A549 (cell line): ENCODE measurements around the gene EBF3. TPM values are rescaled to one million over a fixed set of nuclear protein-coding genes. Genes with fewer than 3 reads are reported as not detected.

ENCODE experiments used
- ATAC-seq, 2 experiments: fragments of 200-7000 bp in 1 of 2; fragments of >200 bp in 1 of 2; cut with Nextera tagmentation in 1 of 2; cut with Tn5 transposase in 1 of 2; 3 replicates each; pipeline versions ENCODE4 v1.8.0 to v1.9.1; 2018 to 2020; ENCODE audit warnings: mild to moderate bottlenecking in 1 of 2, moderate library complexity in 1 of 2
- CTCF ChIA-PET: fragments of 300-600 bp; sonication (Branson Sonifier 250); formaldehyde crosslinking; extraction: SDS; loops from one replicate; lab custom pipeline; 2021; ENCODE audit warnings: antibody characterized with exemption, inconsistent platforms; lab: Yijun Ruan, JAX
- POLR2A ChIA-PET: fragments of 350-600 bp; formaldehyde crosslinking; extraction: SDS; loops from one replicate; lab custom pipeline; 2021; ENCODE audit warnings: antibody characterized with exemption, inconsistent platforms; lab: Yijun Ruan, JAX
- DNase-seq, 2 experiments: peaks; one replicate each; pipeline versions ENCODE4 v3.0.0 to v3.0.0-alpha.2; 2011 to 2016; ENCODE audit warnings: low read depth in 1 of 2, low spot score in 1 of 2
- FAIRE-seq: peaks from 2 replicates; lab custom pipeline; 2011; peaks lifted over from hg19 to GRCh38; lab: Jason Lieb, UNC
- H3K27ac ChIP-seq, 2 experiments: fragments of >200 bp; sonication (Bioruptor Twin); formaldehyde crosslinking; 3 replicates each; pipeline ENCODE4 v1.5.1; 2016 to 2017
- H3K4me1 ChIP-seq: fragments of >200 bp; sonication (Bioruptor Twin); formaldehyde crosslinking; 3 replicates; pipeline ENCODE4 v1.6.1; 2016
- H3K4me2 ChIP-seq: fragments of >200 bp; sonication (Bioruptor Twin); formaldehyde crosslinking; 3 replicates; pipeline ENCODE4 v1.6.1; 2016
- H3K4me3 ChIP-seq: fragments of >200 bp; sonication (Bioruptor Twin); formaldehyde crosslinking; 3 replicates; pipeline ENCODE4 v1.5.1; 2016
- H3K9me3 ChIP-seq: fragments of >200 bp; sonication (Bioruptor Twin); formaldehyde crosslinking; 3 replicates; pipeline ENCODE4 v1.6.1; 2016
- ATOH8 ChIP-seq: fragments of 250-450 bp; sonication (Bioruptor Pico); IDR thresholded peaks from 2 replicates; pipeline ENCODE4 v1.5.0; 2020; ENCODE audit warnings: low read depth, mild to moderate bottlenecking, moderate library complexity
- BHLHE40 ChIP-seq: IDR thresholded peaks from 2 replicates; pipeline ENCODE4 v1.6.1; 2012; ENCODE audit warnings: low read depth, low read length, inconsistent platforms
- CHD4 ChIP-seq: fragments of 200-600 bp; sonication (generic); IDR thresholded peaks from 2 replicates; pipeline ENCODE4 v1.6.1; 2016; ENCODE audit warnings: antibody characterized with exemption, mild to moderate bottlenecking, borderline replicate concordance
- CTCF ChIP-seq: fragments of >200 bp; sonication (Bioruptor Twin); formaldehyde crosslinking; IDR thresholded peaks from 3 replicates; pipeline ENCODE4 v1.5.1; 2016
- E2F6 ChIP-seq: IDR thresholded peaks from 2 replicates; pipeline ENCODE4 v1.6.1; 2012; ENCODE audit warnings: low read depth, borderline replicate concordance
- EHF ChIP-seq: fragments of 250-450 bp; sonication (Bioruptor Pico); IDR thresholded peaks from 2 replicates; pipeline ENCODE4 v1.5.0; 2020; ENCODE audit warnings: mild to moderate bottlenecking
- ELK1 ChIP-seq: fragments of 150-350 bp; IDR thresholded peaks from 2 replicates; pipeline ENCODE4 v1.6.1; 2014; ENCODE audit warnings: low read depth, mild to moderate bottlenecking, low read length
- FOSB ChIP-seq: fragments of 250-450 bp; sonication (Bioruptor Pico); IDR thresholded peaks from 2 replicates; pipeline ENCODE4 v1.5.0; 2020; ENCODE audit warnings: mild to moderate bottlenecking, moderate library complexity
- HOXA7 ChIP-seq: fragments of 250-450 bp; sonication (Bioruptor Pico); IDR thresholded peaks from 2 replicates; pipeline ENCODE4 v1.5.0; 2020; ENCODE audit warnings: mild to moderate bottlenecking, moderate library complexity
- HOXB13 ChIP-seq: fragments of 250-450 bp; sonication (Bioruptor Pico); IDR thresholded peaks from 2 replicates; pipeline ENCODE4 v1.5.0; 2020; ENCODE audit warnings: low read depth, mild to moderate bottlenecking, moderate library complexity
- HOXB5 ChIP-seq: fragments of 250-450 bp; sonication (Bioruptor Pico); IDR thresholded peaks from 2 replicates; pipeline ENCODE4 v1.5.0; 2020; ENCODE audit warnings: mild to moderate bottlenecking, moderate library complexity
- JUNB ChIP-seq: fragments of >200 bp; sonication (Bioruptor Twin); formaldehyde crosslinking; IDR thresholded peaks from 2 replicates; pipeline ENCODE4 v1.6.1; 2016
- KDM5A ChIP-seq: fragments of 200-600 bp; sonication (generic); IDR thresholded peaks from 2 replicates; pipeline ENCODE4 v1.6.1; 2016; ENCODE audit warnings: antibody characterized with exemption, mild to moderate bottlenecking
- MYC ChIP-seq: IDR thresholded peaks from 2 replicates; pipeline ENCODE4 v1.6.1; 2012; ENCODE audit warnings: mild to moderate bottlenecking, inconsistent platforms, low read length, improper control_type of control experiment, borderline replicate concordance
- NFE2L2 ChIP-seq: fragments of 150-350 bp; conservative IDR thresholded peaks from 2 replicates; pipeline ENCODE4 v1.6.1; 2014; ENCODE audit warnings: low read length
- POLR2A ChIP-seq: IDR thresholded peaks from 2 replicates; pipeline ENCODE4 v1.6.1; 2012; ENCODE audit warnings: mild to moderate bottlenecking, low read length
- POLR2AphosphoS2 ChIP-seq: conservative IDR thresholded peaks from 2 replicates; pipeline ENCODE4 v1.6.1; 2012; ENCODE audit warnings: low read length, improper control_type of control experiment, inconsistent platforms
- RAD21 ChIP-seq, 2 experiments: fragments of >200 bp in 1 of 2; sonication (Bioruptor Twin) in 1 of 2; formaldehyde crosslinking in 1 of 2; IDR thresholded peaks in 1 of 2; conservative IDR thresholded peaks in 1 of 2; 2 replicates in 1 of 2; 3 replicates in 1 of 2; pipeline ENCODE4 v1.6.1; 2012 to 2018; ENCODE audit warnings: inconsistent platforms in 1 of 2
- RFX5 ChIP-seq: fragments of 450-650 bp; IDR thresholded peaks from 2 replicates; pipeline ENCODE4 v1.7.1; 2014; ENCODE audit warnings: antibody characterized with exemption, mild to moderate bottlenecking, moderate library complexity
- RNF2 ChIP-seq: fragments of 200-600 bp; sonication (generic); IDR thresholded peaks from 2 replicates; pipeline ENCODE4 v1.6.1; 2016; ENCODE audit warnings: low read depth, mild to moderate bottlenecking, antibody characterized with exemption, moderate library complexity, borderline replicate concordance
- TFCP2L1 ChIP-seq: fragments of 250-450 bp; sonication (Bioruptor Pico); IDR thresholded peaks from 2 replicates; pipeline ENCODE4 v1.5.0; 2021; ENCODE audit warnings: mild to moderate bottlenecking
- USF2 ChIP-seq: fragments of 450-650 bp; IDR thresholded peaks from 2 replicates; pipeline ENCODE4 v1.6.1; 2014; ENCODE audit warnings: antibody characterized with exemption
- WGBS: methylation state at CpG from one replicate; pipeline ENCODE4 v1.1.6; 2017; ENCODE audit errors: missing lambda C conversion rate; 5-methylcytosine and 5-hydroxymethylcytosine counted together
- polyA plus RNA-seq, 4 experiments: library from polyadenylated mRNA; depleted of rRNA in 3 of 4; stranded (reverse); fragments of >200 nt; fragmentation: RNase III in 1 of 4; extraction: RNeasy Plus Mini Kit Qiagen cat#74134 plus additional on column Dnase treatment in 1 of 4; gene quantifications; 2 replicates in 3 of 4; 3 replicates in 1 of 4; pipeline ENCODE4 v1.2.3, GENCODE V29; 2011 to 2017
- TF ChIP-seq, protein P1 (sequence below): IDR thresholded peaks from 2 replicates; pipeline ENCODE4 v1.6.1; 2012
- TF ChIP-seq, protein P2 (sequence below): fragments of 200-600 bp; sonication (generic); IDR thresholded peaks from 2 replicates; pipeline ENCODE4 v1.6.1; 2016; ENCODE audit warnings: antibody characterized with exemption, mild to moderate bottlenecking, moderate library complexity

The EBF3 gene
- polyA plus RNA-seq, 2 of the 4 experiments (the other 2 are of a cell fraction) = 0.12 TPM; not detected in 1

DNA sequence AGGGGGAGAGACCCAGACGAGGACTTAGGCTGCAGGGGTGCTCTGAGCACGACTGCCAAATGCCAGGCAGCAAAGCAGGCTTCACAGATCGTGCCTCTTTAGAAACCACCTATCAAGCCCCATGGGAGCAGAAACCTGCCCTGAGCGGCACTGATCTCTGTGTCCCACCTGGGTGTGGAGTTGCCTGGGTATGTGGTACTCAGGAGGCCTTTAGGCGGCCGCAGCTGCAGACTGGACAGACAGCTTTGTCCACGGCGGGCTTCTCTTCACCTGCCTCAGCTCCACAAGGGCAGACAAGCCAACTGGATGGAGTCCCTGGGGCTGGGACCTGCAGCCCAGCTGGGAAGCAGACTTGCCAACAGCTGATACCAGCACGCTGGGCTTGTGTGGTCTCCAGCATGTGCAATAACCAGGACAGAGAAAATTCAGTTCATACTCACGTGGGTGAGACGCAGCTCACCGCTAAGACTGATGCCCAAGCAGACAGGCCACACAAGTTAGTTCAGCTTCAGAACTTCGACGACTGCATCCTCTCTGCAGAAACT lies 163.2 kb downstream of the EBF3 start:
- Histone ChIP-seq H3K4me2 (no peak overlapping the region), H3K4me3 (no peak overlapping the region), H3K9me3 (peaks cover 4% of the 10 kb centered on the region; the same call in 1 of the 3 replicates), H3K4me1 (no peaks in the 10 kb centered on the region)
- FAIRE-seq = no peak
- no peak for TF ChIP-seq JUNB
- TF ChIP-seq KDM5A = no peak
- no peak for TF ChIP-seq HOXB13 (CRISPR knock-in tag)
- no peak for TF ChIP-seq BHLHE40
- TF ChIP-seq, all 56 proteins: peak for 0
- POLR2A ChIA-PET = no interaction called here
- no peak overlapping the region for H3K27ac ChIP-seq
- DNase-seq (no peak), ATAC-seq (peak in 1 of 2 experiments; percentile 19; a peak in 1 of 6 replicates)
- 4% methylated on average over 13 of the region's 14 CpGs for WGBS
- CTCF ChIA-PET = no interaction called here

GRCh38 chr10:129799942-129800341 lies 164.1 kb downstream of the EBF3 start:
- POLR2A ChIA-PET = no interaction called here
- Histone ChIP-seq H3K9me3 (peaks cover 4% of the 10 kb centered on the region; the same call in 1 of the 3 replicates), H3K27ac (no peak overlapping the region), H3K4me3 (no peak overlapping the region), H3K4me2 (no peak overlapping the region), H3K4me1 (no peaks in the 10 kb centered on the region)
- TF ChIP-seq POLR2A = no peak
- no peak for TF ChIP-seq RNF2
- TF ChIP-seq POLR2AphosphoS2 = no peak
- TF ChIP-seq, protein P1, sequence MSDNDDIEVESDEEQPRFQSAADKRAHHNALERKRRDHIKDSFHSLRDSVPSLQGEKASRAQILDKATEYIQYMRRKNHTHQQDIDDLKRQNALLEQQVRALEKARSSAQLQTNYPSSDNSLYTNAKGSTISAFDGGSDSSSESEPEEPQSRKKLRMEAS = no peak
- no peak for TF ChIP-seq ELK1
- TF ChIP-seq E2F6 = no peak
- no peak for TF ChIP-seq USF2
- no peak for TF ChIP-seq TFCP2L1 (CRISPR knock-in tag)
- no peak for TF ChIP-seq EHF (CRISPR knock-in tag)
- no peak for TF ChIP-seq CHD4
- no peak for TF ChIP-seq HOXB13 (CRISPR knock-in tag)
- no peak for TF ChIP-seq HOXA7
- TF ChIP-seq RFX5 = no peak
- no peak for TF ChIP-seq JUNB
- 0% methylated on average over 3 of the region's 3 CpGs for WGBS
- DNase-seq (no peak), ATAC-seq (no peak), FAIRE-seq (no peak)
- CTCF ChIA-PET = interaction anchor here (1.0 kb wide), 1 partner anchor 940 kb away, joined by 3 read pairs; no protein-coding TSS in a partner anchor

- 17% methylated on average over 7 of the region's 14 CpGs for WGBS
- H3K9me3 ChIP-seq = no peaks in the 10 kb centered on the region
- POLR2A ChIA-PET = no interaction called here
- TF ChIP-seq EHF (CRISPR knock-in tag) (no peak), CTCF (no peak), RAD21 (conservative IDR thresholded peaks at IDR 0.05 in 1 of 2, IDR thresholded peaks at IDR 0.05 in 1 of 2) (no peak), HOXB5 (CRISPR knock-in tag) (no peak), NFE2L2 (no peak), ATOH8 (no peak), MYC (no peak), FOSB (CRISPR knock-in tag) (no peak)
- TF ChIP-seq, protein P2, sequence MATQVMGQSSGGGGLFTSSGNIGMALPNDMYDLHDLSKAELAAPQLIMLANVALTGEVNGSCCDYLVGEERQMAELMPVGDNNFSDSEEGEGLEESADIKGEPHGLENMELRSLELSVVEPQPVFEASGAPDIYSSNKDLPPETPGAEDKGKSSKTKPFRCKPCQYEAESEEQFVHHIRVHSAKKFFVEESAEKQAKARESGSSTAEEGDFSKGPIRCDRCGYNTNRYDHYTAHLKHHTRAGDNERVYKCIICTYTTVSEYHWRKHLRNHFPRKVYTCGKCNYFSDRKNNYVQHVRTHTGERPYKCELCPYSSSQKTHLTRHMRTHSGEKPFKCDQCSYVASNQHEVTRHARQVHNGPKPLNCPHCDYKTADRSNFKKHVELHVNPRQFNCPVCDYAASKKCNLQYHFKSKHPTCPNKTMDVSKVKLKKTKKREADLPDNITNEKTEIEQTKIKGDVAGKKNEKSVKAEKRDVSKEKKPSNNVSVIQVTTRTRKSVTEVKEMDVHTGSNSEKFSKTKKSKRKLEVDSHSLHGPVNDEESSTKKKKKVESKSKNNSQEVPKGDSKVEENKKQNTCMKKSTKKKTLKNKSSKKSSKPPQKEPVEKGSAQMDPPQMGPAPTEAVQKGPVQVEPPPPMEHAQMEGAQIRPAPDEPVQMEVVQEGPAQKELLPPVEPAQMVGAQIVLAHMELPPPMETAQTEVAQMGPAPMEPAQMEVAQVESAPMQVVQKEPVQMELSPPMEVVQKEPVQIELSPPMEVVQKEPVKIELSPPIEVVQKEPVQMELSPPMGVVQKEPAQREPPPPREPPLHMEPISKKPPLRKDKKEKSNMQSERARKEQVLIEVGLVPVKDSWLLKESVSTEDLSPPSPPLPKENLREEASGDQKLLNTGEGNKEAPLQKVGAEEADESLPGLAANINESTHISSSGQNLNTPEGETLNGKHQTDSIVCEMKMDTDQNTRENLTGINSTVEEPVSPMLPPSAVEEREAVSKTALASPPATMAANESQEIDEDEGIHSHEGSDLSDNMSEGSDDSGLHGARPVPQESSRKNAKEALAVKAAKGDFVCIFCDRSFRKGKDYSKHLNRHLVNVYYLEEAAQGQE = no peak
Measured at GRCh38 chr10:129796710-129797420, 167.2 kb downstream of the EBF3 start.

More at GRCh38 chr10:129796710-129797420, 167.2 kb downstream of the EBF3 start:
- CTCF ChIA-PET = no interaction called here
- no peaks in the 10 kb centered on the region for H3K4me1 ChIP-seq
- DNase-seq = no peak
- no peak overlapping the region for H3K4me3 ChIP-seq
- no peak for ATAC-seq
- H3K4me2 ChIP-seq = no peak overlapping the region
- H3K27ac ChIP-seq = no peak overlapping the region
- no peak for FAIRE-seq
